Activated CD4-positive, alpha-beta memory T cell treated with anti-CD3 and anti-CD28 coated beads, Interleukin-2, amount 10 ng/mL, durations not matched to agents 7 days and 5 days (primary cell): ENCODE results near the gene ARVCF. TPM values are rescaled to one million over a fixed set of nuclear protein-coding genes. Genes with fewer than 3 reads are reported as not detected.

ENCODE experiments used
- CTCF ChIA-PET: fragments of 350-600 bp; sonication (Branson Sonifier 250); formaldehyde crosslinking; loops from one replicate; lab custom pipeline; 2021; ENCODE audit warnings: antibody characterized with exemption, inconsistent platforms; lab: Charles Lee
- POLR2A ChIA-PET: fragments of 350-600 bp; sonication (Branson Sonifier 250); formaldehyde crosslinking; loops from one replicate; lab custom pipeline; 2021; ENCODE audit warnings: antibody characterized with exemption; lab: Charles Lee
- DNase-seq: peaks from one replicate; pipeline ENCODE4 v3.0.0-alpha.2; 2020
- H3K27ac Mint-ChIP-seq: one replicate; pipeline ENCODE4 v1.8.0; 2021; ENCODE audit warnings: mild to moderate bottlenecking, mixed read lengths
- H3K27me3 Mint-ChIP-seq: one replicate; pipeline ENCODE4 v1.8.0; 2021; ENCODE audit warnings: mixed read lengths
- H3K36me3 Mint-ChIP-seq: one replicate; pipeline ENCODE4 v1.8.0; 2021; ENCODE audit warnings: low read depth, mixed read lengths
- H3K4me1 Mint-ChIP-seq: one replicate; pipeline ENCODE4 v1.8.0; 2021; ENCODE audit warnings: mixed read lengths
- H3K4me3 Mint-ChIP-seq: one replicate; pipeline ENCODE4 v1.8.0; 2021; ENCODE audit warnings: mild to moderate bottlenecking, mixed read lengths
- H3K9me3 Mint-ChIP-seq: one replicate; pipeline ENCODE4 v1.8.0; 2021; ENCODE audit warnings: mixed read lengths
- total RNA-seq, 2 experiments: library from RNA; stranded (reverse); gene quantifications; one replicate each; pipeline ENCODE4 v1.2.3, GENCODE V29; 2021

ARVCF gene
- under 1 TPM; 0.58 to 0.71 TPM for total RNA-seq

DNA sequence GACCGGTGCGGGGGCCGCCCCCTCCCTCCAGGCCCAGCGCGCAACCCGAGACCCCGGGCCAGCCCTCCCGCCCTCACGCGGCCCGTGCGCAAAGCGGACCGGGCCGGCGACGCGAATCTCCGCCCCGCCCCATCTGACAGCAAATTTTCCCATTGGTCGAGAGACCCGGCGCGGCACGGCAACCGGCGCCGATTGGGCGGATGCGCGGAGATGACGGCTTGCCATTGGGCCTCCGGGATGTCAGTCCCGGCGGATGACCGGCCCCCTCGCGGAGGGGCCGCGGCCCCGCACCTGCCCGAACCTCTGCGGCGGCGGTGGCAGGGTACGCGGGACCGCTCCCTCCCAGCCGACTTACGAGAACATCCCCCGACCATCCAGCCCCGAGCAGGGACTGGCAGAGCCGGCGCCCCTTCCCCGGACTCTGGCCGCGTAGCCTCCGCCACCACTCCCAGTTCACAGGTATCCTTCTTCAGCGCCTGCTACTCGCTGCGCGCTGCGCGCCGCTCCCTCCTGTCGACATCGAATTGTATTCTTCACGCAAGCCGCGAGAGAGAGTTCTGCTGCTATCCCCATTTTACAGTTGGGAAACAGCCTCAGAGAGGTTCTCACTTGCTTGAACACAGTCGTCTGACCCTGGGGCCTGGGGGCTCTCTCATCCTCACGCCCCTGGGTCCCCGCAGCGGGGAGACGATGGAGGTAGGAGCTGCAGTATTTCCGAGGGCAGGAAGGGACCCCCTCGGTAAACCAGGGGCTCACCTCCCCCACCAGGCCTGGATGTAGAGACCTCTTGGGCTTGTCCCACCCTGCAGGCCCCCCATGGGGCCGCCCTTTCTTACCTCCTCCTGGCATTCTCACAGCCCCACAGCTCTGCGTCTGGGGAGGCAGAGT lies at the start of gene ARVCF:
TSS of gene ARVCF (minus strand) at position 90 of the 888 bp plus-strand sequence. CDS start 26,029 bp downstream, outside the sequence.
- Mint-ChIP-seq H3K27ac (no peak within 1 kb of the TSS), H3K36me3 (no peaks in the 10 kb centered on the region), H3K9me3 (no peaks in the 10 kb centered on the region), H3K4me3 (peak within 1 kb of the TSS; percentile 73), H3K27me3 (peaks cover 28% of the 10 kb centered on the region), H3K4me1 (peaks cover 18% of the 10 kb centered on the region)
- ChIA-PET CTCF (no interaction called here), POLR2A (no interaction called here)
- peak; percentile 91 for DNase-seq

DNA sequence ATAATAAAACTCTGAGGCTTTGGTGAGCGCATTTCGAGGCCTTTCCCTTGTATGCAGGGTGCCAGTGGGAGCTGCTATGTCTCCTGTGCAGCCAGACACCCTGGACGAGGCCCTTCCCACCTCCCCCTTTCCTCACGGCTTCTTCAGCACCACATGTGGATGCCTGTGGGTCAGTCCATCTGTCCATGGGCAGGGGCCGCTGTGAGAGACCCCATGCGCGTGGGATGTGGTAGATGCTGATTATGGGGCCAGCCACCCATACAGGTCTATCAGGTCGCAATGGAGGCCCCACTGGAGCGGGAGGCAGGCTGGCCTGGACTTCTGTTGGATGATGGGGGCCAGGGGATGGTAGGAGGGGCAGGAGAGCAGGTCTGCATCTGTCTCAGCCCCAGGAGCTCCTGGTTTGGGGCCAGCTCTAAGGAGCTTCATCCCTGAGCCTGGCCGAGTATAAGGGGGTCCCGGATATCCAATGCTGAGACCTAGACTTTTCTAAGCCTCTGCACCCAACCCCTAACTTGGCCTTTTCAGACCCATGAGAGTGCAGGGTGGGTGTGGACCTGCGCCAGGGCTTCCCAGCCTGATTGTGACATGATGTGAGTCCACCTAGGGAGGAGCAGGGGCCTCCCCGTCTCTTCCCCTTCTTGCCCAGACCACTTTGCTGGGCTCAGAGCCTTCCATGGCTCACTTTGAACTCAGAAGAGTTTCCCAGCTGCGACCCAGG lies 49.4 kb upstream of the ARVCF start:
- H3K9me3 Mint-ChIP-seq: no peaks in the 10 kb centered on the region
- no peak overlapping the region for H3K4me3 Mint-ChIP-seq
- ChIA-PET CTCF (no interaction called here), POLR2A (interaction anchor here (1.4 kb wide), 1 partner anchor 14 kb away, joined by 3 read pairs; the partner anchor contains the start of gene DGCR8)
- peaks cover 9% of the 10 kb centered on the region for H3K36me3 Mint-ChIP-seq
- DNase-seq: no peak
- H3K4me1 Mint-ChIP-seq: no peaks in the 10 kb centered on the region
- no peaks in the 10 kb centered on the region for H3K27me3 Mint-ChIP-seq
- H3K27ac Mint-ChIP-seq: no peak overlapping the region

- H3K36me3 Mint-ChIP-seq: peaks cover 10% of the 10 kb centered on the region
- H3K9me3 Mint-ChIP-seq: no peaks in the 10 kb centered on the region
- ChIA-PET POLR2A (no interaction called here), CTCF (interaction anchor here (0.7 kb wide), 1 partner anchor 47 kb away, joined by 3 read pairs; no protein-coding TSS in a partner anchor)
- no peaks in the 10 kb centered on the region for H3K27me3 Mint-ChIP-seq
- H3K4me1 Mint-ChIP-seq: no peaks in the 10 kb centered on the region
- H3K27ac Mint-ChIP-seq: no peak overlapping the region
- DNase-seq: no peak
- no peak overlapping the region for H3K4me3 Mint-ChIP-seq
These were observed 48.1 kb upstream of the ARVCF start for GRCh38 chr22:20064545-20065262.

- ChIA-PET POLR2A (no interaction called here), CTCF (no interaction called here)
- no peak overlapping the region for H3K27ac Mint-ChIP-seq
- no peak for DNase-seq
- no peak overlapping the region for H3K4me3 Mint-ChIP-seq
- no peaks in the 10 kb centered on the region for H3K9me3 Mint-ChIP-seq
- no peaks in the 10 kb centered on the region for H3K27me3 Mint-ChIP-seq
- peaks cover 5% of the 10 kb centered on the region for H3K4me1 Mint-ChIP-seq
- peaks cover 10% of the 10 kb centered on the region for H3K36me3 Mint-ChIP-seq
These were observed 47.5 kb upstream of the ARVCF start for GRCh38 chr22:20064140-20064480.

GRCh38 chr22:20063271-20064139 lies 46.9 kb upstream of the ARVCF start:
- H3K4me3 Mint-ChIP-seq: no peak overlapping the region
- ChIA-PET CTCF (no interaction called here), POLR2A (no interaction called here)
- H3K36me3 Mint-ChIP-seq: peaks cover 13% of the 10 kb centered on the region
- no peak for DNase-seq
- peaks cover 10% of the 10 kb centered on the region for H3K4me1 Mint-ChIP-seq
- H3K9me3 Mint-ChIP-seq: no peaks in the 10 kb centered on the region
- no peak overlapping the region for H3K27ac Mint-ChIP-seq
- no peaks in the 10 kb centered on the region for H3K27me3 Mint-ChIP-seq

- POLR2A ChIA-PET: interaction anchor here (0.9 kb wide), 1 partner anchor 9 kb away, joined by 3 read pairs; no protein-coding TSS in a partner anchor
- Mint-ChIP-seq H3K27me3 (no peaks in the 10 kb centered on the region), H3K4me1 (peaks cover 10% of the 10 kb centered on the region), H3K9me3 (no peaks in the 10 kb centered on the region), H3K27ac (no peak overlapping the region), H3K36me3 (peaks cover 15% of the 10 kb centered on the region), H3K4me3 (no peak overlapping the region)
- CTCF ChIA-PET: no interaction called here
- no peak for DNase-seq
These were observed 46.1 kb upstream of the ARVCF start for GRCh38 chr22:20062766-20063083.

DNA sequence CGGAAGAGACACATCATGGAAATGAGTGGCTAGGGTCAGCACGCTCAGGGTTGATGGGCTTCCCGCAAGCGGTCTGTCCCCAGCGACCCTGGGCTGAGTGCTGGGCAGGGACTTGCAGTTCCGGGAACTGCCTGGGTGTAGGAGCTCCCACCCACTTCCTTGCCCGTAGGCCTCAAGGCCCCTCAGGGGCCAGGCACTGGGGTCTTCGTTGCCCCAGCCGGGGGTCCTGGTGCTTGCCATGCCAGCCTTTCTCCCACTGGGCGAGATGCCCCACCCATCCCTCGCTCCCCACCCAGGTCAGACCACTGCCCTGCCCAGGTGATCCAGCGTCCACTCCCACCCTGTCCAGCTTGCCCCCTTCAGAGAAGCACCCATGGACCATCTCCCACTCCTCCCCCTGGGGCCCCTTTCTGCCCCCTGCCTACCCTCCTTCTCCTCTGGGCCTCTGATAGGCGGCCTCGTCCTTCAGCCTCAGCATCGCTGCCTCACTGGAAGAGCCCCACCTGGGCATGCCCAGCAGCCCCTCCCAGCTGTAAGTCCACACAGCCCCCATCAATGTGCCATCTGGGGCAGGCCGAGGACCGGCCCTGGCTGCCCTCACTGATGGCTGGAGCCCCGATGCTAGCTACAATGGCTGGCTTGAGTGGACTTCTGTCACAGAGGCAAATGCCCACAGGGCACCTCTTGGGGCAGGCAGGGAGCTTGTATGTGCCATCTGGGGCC lies 45.6 kb upstream of the ARVCF start:
- POLR2A ChIA-PET: interaction anchor here (0.9 kb wide), 1 partner anchor 10 kb away, joined by 3 read pairs; no protein-coding TSS in a partner anchor
- CTCF ChIA-PET: interaction anchor here (1.1 kb wide), 1 partner anchor 10 kb away, joined by 3 read pairs; no protein-coding TSS in a partner anchor
- DNase-seq: no peak
- peaks cover 10% of the 10 kb centered on the region for H3K4me1 Mint-ChIP-seq
- peaks cover 17% of the 10 kb centered on the region for H3K36me3 Mint-ChIP-seq
- no peak overlapping the region for H3K4me3 Mint-ChIP-seq
- no peaks in the 10 kb centered on the region for H3K27me3 Mint-ChIP-seq
- H3K9me3 Mint-ChIP-seq: no peaks in the 10 kb centered on the region
- no peak overlapping the region for H3K27ac Mint-ChIP-seq

DNA sequence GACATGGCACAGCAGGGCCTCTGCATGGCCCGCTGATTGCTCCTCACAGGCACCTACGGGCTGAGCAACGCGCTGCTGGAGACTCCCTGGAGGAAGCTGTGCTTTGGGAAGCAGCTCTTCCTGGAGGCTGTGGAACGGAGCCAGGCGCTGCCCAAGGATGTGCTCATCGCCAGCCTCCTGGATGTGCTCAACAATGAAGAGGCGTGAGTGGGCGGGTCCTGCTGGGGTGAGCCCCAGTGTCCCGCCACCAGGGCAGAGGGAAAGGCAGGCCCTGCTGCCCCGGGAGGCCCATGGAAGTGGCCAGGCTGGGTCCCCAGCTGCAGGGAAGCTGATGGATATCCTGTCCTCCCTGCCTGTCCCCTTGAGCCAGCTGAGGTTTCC lies 44.8 kb upstream of the ARVCF start:
- Mint-ChIP-seq H3K4me1 (peaks cover 10% of the 10 kb centered on the region), H3K4me3 (no peak overlapping the region), H3K9me3 (no peaks in the 10 kb centered on the region), H3K27ac (no peak overlapping the region), H3K36me3 (peaks cover 17% of the 10 kb centered on the region), H3K27me3 (no peaks in the 10 kb centered on the region)
- DNase-seq: no peak
- ChIA-PET CTCF (interaction anchor here (1.1 kb wide), 1 partner anchor 11 kb away, joined by 3 read pairs; no protein-coding TSS in a partner anchor), POLR2A (no interaction called here)

GRCh38 chr22:20060700-20061480 lies 44.3 kb upstream of the ARVCF start:
- H3K9me3 Mint-ChIP-seq: no peaks in the 10 kb centered on the region
- CTCF ChIA-PET: interaction anchor here (1.1 kb wide), 1 partner anchor 12 kb away, joined by 3 read pairs; no protein-coding TSS in a partner anchor
- peaks cover 10% of the 10 kb centered on the region for H3K4me1 Mint-ChIP-seq
- no peaks in the 10 kb centered on the region for H3K27me3 Mint-ChIP-seq
- POLR2A ChIA-PET: no interaction called here
- H3K4me3 Mint-ChIP-seq: no peak overlapping the region
- H3K27ac Mint-ChIP-seq: no peak overlapping the region
- H3K36me3 Mint-ChIP-seq: peaks cover 17% of the 10 kb centered on the region
- no peak for DNase-seq

DNA sequence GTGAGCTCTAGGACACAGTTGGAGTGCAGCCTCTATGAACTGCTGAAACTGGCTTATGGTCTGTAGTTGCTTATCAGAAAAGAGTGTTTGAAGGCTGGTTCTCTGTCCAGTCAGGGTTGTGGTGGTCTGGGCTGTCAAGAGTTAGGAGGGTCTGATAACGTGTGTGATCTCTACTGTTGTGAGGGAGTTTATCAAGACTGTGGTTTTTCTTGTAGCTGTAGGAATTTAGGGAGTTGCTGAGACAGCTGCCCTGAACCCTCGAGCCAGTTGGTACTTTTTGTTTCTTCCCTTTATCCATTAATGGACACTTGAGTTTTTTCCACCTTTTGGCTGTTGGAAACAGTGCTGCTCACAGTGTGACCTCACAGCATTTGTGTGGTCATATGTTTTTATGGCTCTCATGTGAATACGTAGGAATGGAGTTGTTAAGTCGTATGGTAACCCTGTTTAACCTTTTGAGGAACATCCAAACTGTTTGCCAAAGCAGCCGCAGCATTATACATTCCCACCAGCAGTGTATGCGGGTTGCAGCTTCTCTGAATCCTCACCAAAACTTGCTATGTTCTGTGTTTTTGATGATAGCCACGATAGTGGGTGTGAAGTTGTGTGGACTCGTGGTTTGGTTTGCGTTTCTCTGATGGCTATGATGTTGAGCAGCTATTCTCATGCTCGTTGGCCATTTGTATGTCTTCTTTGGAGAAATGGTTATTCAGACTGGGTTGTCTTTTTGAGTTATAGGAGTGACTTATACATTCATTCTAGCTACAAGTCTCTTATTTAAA lies 42.6 kb upstream of the ARVCF start:
- no peak overlapping the region for H3K4me3 Mint-ChIP-seq
- peaks cover 10% of the 10 kb centered on the region for H3K4me1 Mint-ChIP-seq
- H3K27me3 Mint-ChIP-seq: no peaks in the 10 kb centered on the region
- H3K9me3 Mint-ChIP-seq: no peaks in the 10 kb centered on the region
- ChIA-PET CTCF (interaction anchor here (0.7 to 1.1 kb wide), 2 partner anchors 9 to 106 kb away, joined by 3 to 4 read pairs; no protein-coding TSS in a partner anchor), POLR2A (no interaction called here)
- peaks cover 21% of the 10 kb centered on the region for H3K36me3 Mint-ChIP-seq
- H3K27ac Mint-ChIP-seq: no peak overlapping the region
- DNase-seq: no peak
